HCT116 (cell line): ENCODE data around the gene CGNL1. TPM values are rescaled to one million over a fixed set of nuclear protein-coding genes. Genes with fewer than 3 reads are reported as not detected.

Experiments
- ATAC-seq: fragments of 200-7000 bp; cut with Tn5 transposase; 2 replicates; pipeline ENCODE4 v1.9.1; 2020; ENCODE audit warnings: mild to moderate bottlenecking, moderate library complexity
- BruUV-seq: library from RNA; stranded (reverse); fragments of 400-500 nt; replicated peaks from 2 replicates; lab custom pipeline; 2021; lab: Mats Ljungman, UMichigan
- CTCF ChIA-PET: fragments of 300-600 bp; sonication (Branson Sonifier 250); formaldehyde crosslinking; loops from one replicate; lab custom pipeline; 2021; ENCODE audit warnings: antibody characterized with exemption; lab: Charles Lee
- POLR2A ChIA-PET: fragments of 300-600, 350-600 bp; sonication (Branson Sonifier 250); formaldehyde crosslinking; loops from one replicate; lab custom pipeline; 2021; ENCODE audit warnings: antibody characterized with exemption; lab: Charles Lee
- RAD21 ChIA-PET, 2 experiments: fragments of 300-600 bp; sonication (Branson Sonifier 250); formaldehyde crosslinking; loops; one replicate each; lab custom pipeline; 2023; ENCODE audit warnings: low total read pairs in 2 of 2; ENCODE audit not compliant: uncharacterized antibody in 2 of 2, unreplicated experiment in 2 of 2, low non-redundant PET in 1 of 2; lab: Charles Lee
- DNase-seq: peaks from one replicate; pipeline ENCODE4 v3.0.0-alpha.2; 2010; ENCODE audit warnings: low read depth, low spot score
- H2AFZ ChIP-seq: fragments of 200-600 bp; shearing (Covaris generic), sonication (generic); 2 replicates; pipeline ENCODE4 v1.6.1; 2017; ENCODE audit warnings: low read depth, mixed run types, mixed read lengths, antibody characterized with exemption, low read length; ENCODE audit not compliant: poor library complexity, severe bottlenecking
- H3K27ac ChIP-seq: 2 replicates; pipeline ENCODE4 v1.5.1; 2012; ENCODE audit warnings: low read depth, low read length
- H3K27me3 ChIP-seq: fragments of 200-600 bp; sonication (generic); 2 replicates; pipeline ENCODE4 v1.6.1; 2016; ENCODE audit warnings: mixed run types, low read length, mixed read lengths; ENCODE audit not compliant: insufficient read depth
- H3K36me3 ChIP-seq, 2 experiments: fragments of 200-500 bp in 1 of 2; fragments of 200-600 bp in 1 of 2; sonication (Bioruptor generic) in 1 of 2; sonication (generic) in 1 of 2; 2 replicates each; pipeline versions ENCODE4 v1.5.1 to v1.6.1; 2014 to 2016; ENCODE audit warnings: low read length in 2 of 2, inconsistent platforms in 1 of 2, mixed read lengths in 1 of 2, mixed run types in 1 of 2; ENCODE audit not compliant: insufficient read depth in 2 of 2, control insufficient read depth in 1 of 2
- H3K4me1 ChIP-seq, 2 experiments: fragments of 200-600 bp in 1 of 2; sonication (generic) in 1 of 2; 2 replicates each; pipeline versions ENCODE4 v1.5.1 to v1.6.1; 2012 to 2017; ENCODE audit warnings: low read length in 2 of 2, inconsistent platforms in 1 of 2, mild to moderate bottlenecking in 1 of 2, mixed read lengths in 1 of 2, mixed run types in 1 of 2, moderate library complexity in 1 of 2; ENCODE audit not compliant: insufficient read depth in 2 of 2, control insufficient read depth in 1 of 2
- H3K4me2 ChIP-seq: fragments of 200-600 bp; sonication (generic); 2 replicates; pipeline ENCODE4 v1.6.1; 2017; ENCODE audit warnings: mixed run types, low read length, mixed read lengths
- H3K4me3 ChIP-seq, 2 experiments: fragments of 200-600 bp in 1 of 2; sonication (generic) in 1 of 2; replicated peaks in 1 of 2; 2 replicates each; pipeline ENCODE4 v1.5.1; 2011 to 2016; ENCODE audit warnings: low read length in 2 of 2, control low read depth in 1 of 2, low read depth in 1 of 2, mild to moderate bottlenecking in 1 of 2, mixed read lengths in 1 of 2, mixed run types in 1 of 2
- H3K79me2 ChIP-seq: fragments of 200-600 bp; sonication (generic); 2 replicates; pipeline ENCODE4 v1.6.1; 2017; ENCODE audit warnings: mild to moderate bottlenecking, mixed run types, low read length, moderate library complexity, mixed read lengths; ENCODE audit not compliant: insufficient read depth
- H3K9ac ChIP-seq: fragments of 200-600 bp; sonication (generic); 2 replicates; pipeline ENCODE4 v1.6.1; 2016; ENCODE audit warnings: low read length, mixed read lengths
- H3K9me2 ChIP-seq: fragments of 200-600 bp; sonication (generic), shearing (Covaris generic); 2 replicates; pipeline ENCODE4 v1.6.1; 2017; ENCODE audit warnings: mixed run types, mild to moderate bottlenecking, moderate library complexity; ENCODE audit not compliant: insufficient read depth
- H3K9me3 ChIP-seq, 2 experiments: fragments of 200-500 bp in 1 of 2; fragments of 200-600 bp in 1 of 2; sonication (Bioruptor generic) in 1 of 2; sonication (generic) in 1 of 2; 2 replicates each; pipeline ENCODE4 v1.6.1; 2014 to 2017; ENCODE audit warnings: low read length in 2 of 2, mixed read lengths in 2 of 2, inconsistent platforms in 1 of 2, low read depth in 1 of 2, mild to moderate bottlenecking in 1 of 2, mixed run types in 1 of 2, moderate library complexity in 1 of 2; ENCODE audit not compliant: control insufficient read depth in 1 of 2, insufficient read depth in 1 of 2
- H4K20me1 ChIP-seq: fragments of 200-600 bp; sonication (generic), shearing (Covaris generic); 2 replicates; pipeline ENCODE4 v1.6.1; 2017; ENCODE audit warnings: mixed run types, mild to moderate bottlenecking, moderate library complexity; ENCODE audit not compliant: insufficient read depth
- CBX3 ChIP-seq: IDR thresholded peaks from 2 replicates; pipeline ENCODE4 v1.6.1; 2012; ENCODE audit warnings: low read depth
- ELF1 ChIP-seq: IDR thresholded peaks from 2 replicates; pipeline ENCODE4 v1.6.1; 2012; ENCODE audit warnings: low read depth, borderline replicate concordance
- MAX ChIP-seq: IDR thresholded peaks from 2 replicates; pipeline ENCODE4 v1.6.1; 2012
- YY1 ChIP-seq: IDR thresholded peaks from 2 replicates; pipeline ENCODE4 v1.6.1; 2011; ENCODE audit warnings: low read length, low read depth, moderate library complexity, mild to moderate bottlenecking; ENCODE audit not compliant: insufficient replicate concordance; ENCODE audit errors: extremely low read depth
- ZBTB33 ChIP-seq: IDR thresholded peaks from 2 replicates; pipeline ENCODE4 v1.6.1; 2011; ENCODE audit warnings: mild to moderate bottlenecking, low read length, moderate library complexity; ENCODE audit not compliant: insufficient replicate concordance; ENCODE audit errors: extremely low read depth
- ZNF274 ChIP-seq: fragments of 200-500 bp; sonication (Bioruptor generic); IDR thresholded peaks from 2 replicates; pipeline ENCODE4 v1.6.1; 2014; ENCODE audit warnings: mild to moderate bottlenecking, low read depth, low read length, inconsistent platforms
- intact Hi-C: fragments of 100-400 bp; cut with micrococcal nuclease; formaldehyde crosslinking; loops from 2 replicates; pipeline ENCODE4 v1.10.0; 2022
- total RNA-seq: library from RNA; stranded (reverse); gene quantifications from one replicate; pipeline ENCODE4 v1.2.1, GENCODE V29; 2021; ENCODE audit not compliant: unreplicated experiment

CGNL1 gene
- total RNA-seq, 1 experiment from 2014 or later, result 2.2 TPM

GRCh38 chr15:57582090-57582489 lies 205.8 kb downstream of the CGNL1 start (continued):
- TF ChIP-seq ZNF274 (no peak), CBX3 (no peak), YY1 (no peak), ZBTB33 (no peak), MAX (no peak), ELF1 (no peak)

GRCh38 chr15:57583282-57583681 lies 207.0 kb downstream of the CGNL1 start:
- peaks cover 5 to 11% of the 10 kb centered on the region in 2 experiments; a peak in 2 of 4 replicates for H3K9me3 ChIP-seq
- H3K27me3 ChIP-seq, result no peaks in the 10 kb centered on the region
- DNase-seq, result no peak
- no peak overlapping the region for H3K4me3 ChIP-seq
- no peaks in the 10 kb centered on the region for H3K4me1 ChIP-seq
- no peak overlapping the region for H2AFZ ChIP-seq
- H3K27ac ChIP-seq, result no peak overlapping the region
- H3K4me2 ChIP-seq, result no peak overlapping the region
- H3K36me3 ChIP-seq, result no peaks in the 10 kb centered on the region
- no TSS peak for BruUV-seq
- TF ChIP-seq MAX (no peak), CBX3 (0 out of 2 replicates have a peak, but pooled peaks have one; percentile 45)
- TF ChIP-seq, all 23 proteins: peak for 1
- RAD21 ChIA-PET, result no interaction called here
- POLR2A ChIA-PET, result no interaction called here
- Histone ChIP-seq H4K20me1 (no peaks in the 10 kb centered on the region), H3K9me2 (no peaks in the 10 kb centered on the region), H3K79me2 (no peaks in the 10 kb centered on the region), H3K9ac (no peak overlapping the region)
- no peak for ATAC-seq
- CTCF ChIA-PET, result no interaction called here
- intact Hi-C loops, result no loop called here
